CD4-positive, alpha-beta T cell treated with Interleukin-15 for 4 hours (primary cell): ENCODE data around the gene ZNF177.
A peak's percentile ranks its signal among the peaks of the same experiment; 100 is the strongest.

ENCODE experiments used
- DNase-seq: peaks from one replicate; pipeline ENCODE4 v3.0.0-alpha.2; 2020; ENCODE audit warnings: low spot score

ZNF177 gene

DNA sequence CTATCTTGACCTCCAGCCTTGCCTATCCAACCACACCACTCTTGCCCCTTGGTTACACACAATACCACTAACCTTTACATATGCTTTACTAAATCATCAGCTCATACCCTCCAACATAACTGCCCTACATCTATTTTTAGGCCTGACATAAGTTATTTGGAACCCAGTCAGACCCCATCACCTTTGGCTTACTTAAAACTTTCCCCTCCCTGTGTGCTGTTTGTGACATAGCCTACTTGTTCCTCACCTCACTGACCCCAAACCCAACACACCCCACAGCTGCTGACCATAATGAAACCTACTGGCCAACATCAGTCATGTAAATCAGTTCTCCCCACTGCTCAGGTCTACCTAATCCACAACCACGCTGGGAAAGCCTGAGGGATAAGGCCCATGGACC, 67.6 kb downstream of the ZNF177 start:
- DNase-seq, result no peak

DNA sequence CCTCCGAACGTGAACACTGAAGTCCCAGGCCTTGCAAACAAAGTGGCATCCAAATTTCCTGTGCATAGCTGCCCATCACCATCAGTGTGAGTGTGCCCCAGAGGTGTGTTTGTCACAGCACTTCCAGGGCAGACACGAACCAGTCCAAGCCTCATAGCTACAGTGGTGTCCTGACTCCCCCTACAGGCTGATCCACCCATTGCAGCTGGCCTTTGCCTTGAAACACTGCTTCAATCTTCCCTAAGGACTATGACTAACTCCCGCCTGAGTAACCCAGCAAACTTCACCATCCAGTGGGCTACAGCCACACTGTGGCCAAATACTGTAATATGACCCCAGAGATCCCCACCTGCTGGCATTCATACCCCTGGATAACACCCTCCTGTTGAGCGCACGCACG, 68.7 kb downstream of the ZNF177 start:
- DNase-seq, result peak; percentile 20
